ENCODE data around the gene ATP9A.

The ATP9A gene

GRCh38 chr20:51713213-51713598 is 55.0 kb downstream of the ATP9A start:
- Mint-ChIP-seq H3K4me3 (no peak overlapping the region), H3K4me1 (ENCODE audit: low read depth) (no peaks in the 10 kb centered on the region), H3K27me3 (no peaks in the 10 kb centered on the region), H3K9me3 (no peaks in the 10 kb centered on the region), H3K27ac (no peak overlapping the region), H3K36me3 (ENCODE audit: low read depth) (no peaks in the 10 kb centered on the region)
- intact Hi-C loops (cut with micrococcal nuclease): no loop called here

- H3K9me3 Mint-ChIP-seq: no peaks in the 10 kb centered on the region
- no peaks in the 10 kb centered on the region for H3K4me1 Mint-ChIP-seq (ENCODE audit: low read depth)
- H3K27me3 Mint-ChIP-seq: no peaks in the 10 kb centered on the region
- H3K36me3 Mint-ChIP-seq (ENCODE audit: low read depth): no peaks in the 10 kb centered on the region
- intact Hi-C loops (cut with micrococcal nuclease): no loop called here
- H3K27ac Mint-ChIP-seq: no peak overlapping the region
- no peak overlapping the region for H3K4me3 Mint-ChIP-seq
Measured at GRCh38 chr20:51712501-51713212, 55.5 kb downstream of the ATP9A start.

GRCh38 chr20:51711426-51711825 is 56.8 kb downstream of the ATP9A start:
- Mint-ChIP-seq H3K27ac (no peak overlapping the region), H3K4me1 (ENCODE audit: low read depth) (no peaks in the 10 kb centered on the region), H3K36me3 (ENCODE audit: low read depth) (no peaks in the 10 kb centered on the region), H3K4me3 (no peak overlapping the region), H3K27me3 (no peaks in the 10 kb centered on the region), H3K9me3 (no peaks in the 10 kb centered on the region)
- intact Hi-C loops (cut with micrococcal nuclease): no loop called here

- no peak overlapping the region for H3K27ac Mint-ChIP-seq
- no peaks in the 10 kb centered on the region for H3K36me3 Mint-ChIP-seq (ENCODE audit: low read depth)
- H3K4me1 Mint-ChIP-seq (ENCODE audit: low read depth): no peaks in the 10 kb centered on the region
Measured at GRCh38 chr20:51710361-51710894, 57.8 kb downstream of the ATP9A start.

GRCh38 chr20:51705400-51705799 is 62.8 kb downstream of the ATP9A start:
- Mint-ChIP-seq H3K27ac (no peak overlapping the region), H3K9me3 (no peaks in the 10 kb centered on the region), H3K4me3 (no peak overlapping the region), H3K36me3 (ENCODE audit: low read depth) (no peaks in the 10 kb centered on the region), H3K4me1 (ENCODE audit: low read depth) (peaks cover 10% of the 10 kb centered on the region), H3K27me3 (peaks cover 1% of the 10 kb centered on the region)
- intact Hi-C loops (cut with micrococcal nuclease): no loop called here

More at GRCh38 chr20:51710361-51710894, 57.8 kb downstream of the ATP9A start:
- Mint-ChIP-seq H3K4me3 (no peak overlapping the region), H3K27me3 (no peaks in the 10 kb centered on the region), H3K9me3 (no peaks in the 10 kb centered on the region)
- intact Hi-C loops (cut with micrococcal nuclease): no loop called here

- peaks cover 10% of the 10 kb centered on the region for H3K4me1 Mint-ChIP-seq (ENCODE audit: low read depth)
- H3K27me3 Mint-ChIP-seq: peaks cover 3% of the 10 kb centered on the region
- H3K9me3 Mint-ChIP-seq: no peaks in the 10 kb centered on the region
- no peak overlapping the region for H3K27ac Mint-ChIP-seq
- H3K4me3 Mint-ChIP-seq: no peak overlapping the region
- intact Hi-C loops (cut with micrococcal nuclease): loop anchor here (5.0 kb wide), 1 partner anchor 379 kb away; no protein-coding TSS in a partner anchor
- H3K36me3 Mint-ChIP-seq (ENCODE audit: low read depth): no peaks in the 10 kb centered on the region
Measured at GRCh38 chr20:51703400-51704287, 64.5 kb downstream of the ATP9A start.

- Mint-ChIP-seq H3K27me3 (peaks cover 3% of the 10 kb centered on the region), H3K36me3 (ENCODE audit: low read depth) (no peaks in the 10 kb centered on the region), H3K27ac (no peak overlapping the region), H3K4me1 (ENCODE audit: low read depth) (peaks cover 10% of the 10 kb centered on the region), H3K9me3 (no peaks in the 10 kb centered on the region), H3K4me3 (no peak overlapping the region)
- intact Hi-C loops (cut with micrococcal nuclease): loop anchor here (5.0 kb wide), 1 partner anchor 380 kb away; no protein-coding TSS in a partner anchor
Measured at GRCh38 chr20:51702556-51702955, 65.6 kb downstream of the ATP9A start.

- H3K9me3 Mint-ChIP-seq: no peaks in the 10 kb centered on the region
- H3K4me3 Mint-ChIP-seq: no peak overlapping the region
- H3K27me3 Mint-ChIP-seq: peaks cover 8% of the 10 kb centered on the region
- H3K27ac Mint-ChIP-seq: no peak overlapping the region
- intact Hi-C loops (cut with micrococcal nuclease): loop anchor here (5.0 kb wide), 1 partner anchor 381 kb away; no protein-coding TSS in a partner anchor
- peaks cover 14% of the 10 kb centered on the region for H3K4me1 Mint-ChIP-seq (ENCODE audit: low read depth)
- no peaks in the 10 kb centered on the region for H3K36me3 Mint-ChIP-seq (ENCODE audit: low read depth)
Measured at GRCh38 chr20:51700809-51701285, 67.3 kb downstream of the ATP9A start.

GRCh38 chr20:51698252-51698651 is 69.9 kb downstream of the ATP9A start:
- Mint-ChIP-seq H3K27me3 (peaks cover 8% of the 10 kb centered on the region), H3K36me3 (ENCODE audit: low read depth) (no peaks in the 10 kb centered on the region), H3K4me3 (no peak overlapping the region)

GRCh38 chr20:51697096-51697826 is 70.9 kb downstream of the ATP9A start:
- intact Hi-C loops (cut with micrococcal nuclease): no loop called here
- Mint-ChIP-seq H3K9me3 (no peaks in the 10 kb centered on the region), H3K4me1 (ENCODE audit: low read depth) (peaks cover 12% of the 10 kb centered on the region), H3K36me3 (ENCODE audit: low read depth) (no peaks in the 10 kb centered on the region), H3K27me3 (peaks cover 8% of the 10 kb centered on the region), H3K27ac (no peak overlapping the region), H3K4me3 (no peak overlapping the region)

More at GRCh38 chr20:51698252-51698651, 69.9 kb downstream of the ATP9A start:
- no peak overlapping the region for H3K27ac Mint-ChIP-seq
- intact Hi-C loops (cut with micrococcal nuclease): no loop called here
- peaks cover 20% of the 10 kb centered on the region for H3K4me1 Mint-ChIP-seq (ENCODE audit: low read depth)
- H3K9me3 Mint-ChIP-seq: no peaks in the 10 kb centered on the region

- Mint-ChIP-seq H3K9me3 (no peaks in the 10 kb centered on the region), H3K36me3 (ENCODE audit: low read depth) (no peaks in the 10 kb centered on the region), H3K27ac (peak overlapping the region; percentile 12), H3K27me3 (peaks cover 8% of the 10 kb centered on the region), H3K4me1 (ENCODE audit: low read depth) (peaks cover 10% of the 10 kb centered on the region), H3K4me3 (no peak overlapping the region)
- intact Hi-C loops (cut with micrococcal nuclease): no loop called here
Measured at GRCh38 chr20:51696304-51697071, 71.7 kb downstream of the ATP9A start.

GRCh38 chr20:51695574-51696303 is 72.5 kb downstream of the ATP9A start:
- intact Hi-C loops (cut with micrococcal nuclease): no loop called here
- H3K4me3 Mint-ChIP-seq: no peak overlapping the region
- H3K4me1 Mint-ChIP-seq (ENCODE audit: low read depth): peaks cover 10% of the 10 kb centered on the region
- H3K9me3 Mint-ChIP-seq: no peaks in the 10 kb centered on the region
- H3K36me3 Mint-ChIP-seq (ENCODE audit: low read depth): no peaks in the 10 kb centered on the region
- peak overlapping the region; percentile 12 for H3K27ac Mint-ChIP-seq
- H3K27me3 Mint-ChIP-seq: peaks cover 6% of the 10 kb centered on the region
